ENCODE data around the gene RXRB.
A peak's percentile ranks its signal among the peaks of the same experiment; 100 is the strongest.

Gene RXRB

GRCh38 chr6:33215271-33216116 is 15.0 kb upstream of the RXRB start:
- TF ChIP-seq PPARA (CRISPR knock-in tag; IDR thresholded peaks at IDR 0.05; ENCODE audit: borderline replicate concordance) (no peak), ZC3H10 (CRISPR knock-in tag; IDR thresholded peaks at IDR 0.05) (no peak), BACH2 (CRISPR knock-in tag; IDR thresholded peaks at IDR 0.05; ENCODE audit: borderline replicate concordance) (no peak)
- no peak; the same call in 2 of the 3 replicates for ATAC-seq

GRCh38 chr6:33213989-33214335 is 13.5 kb upstream of the RXRB start:
- no peak for TF ChIP-seq ZFP3 (CRISPR knock-in tag; IDR thresholded peaks at IDR 0.05)
- TF ChIP-seq ZNF8 (CRISPR knock-in tag; IDR thresholded peaks at IDR 0.05) = no peak
- ATAC-seq = peak; percentile 24

GRCh38 chr6:33213166-33213988 is 12.9 kb upstream of the RXRB start:
- peak; percentile 50; the same call in 1 of the 2 replicates for TF ChIP-seq PATZ1 (CRISPR knock-in tag; IDR thresholded peaks at IDR 0.05; ENCODE audit: borderline replicate concordance)
- no peak for TF ChIP-seq SNAI2 (CRISPR knock-in tag; IDR thresholded peaks at IDR 0.05)
- peak; percentile 61; the same call in 1 of the 2 replicates for TF ChIP-seq GLIS3 (CRISPR knock-in tag; IDR thresholded peaks at IDR 0.05)
- peak; percentile 64 for ATAC-seq

- no peak for ATAC-seq
- TF ChIP-seq TSHZ2 (CRISPR knock-in tag; IDR thresholded peaks at IDR 0.05) = no peak
- no peak for TF ChIP-seq ZFP3 (CRISPR knock-in tag; IDR thresholded peaks at IDR 0.05)
- TF ChIP-seq CSRNP3 (CRISPR knock-in tag; IDR thresholded peaks at IDR 0.05) = no peak
- no peak for TF ChIP-seq TCF4 (CRISPR knock-in tag; IDR thresholded peaks at IDR 0.05; ENCODE audit: borderline replicate concordance)
- TF ChIP-seq TOX (CRISPR knock-in tag; IDR thresholded peaks at IDR 0.05; ENCODE audit: borderline replicate concordance) = no peak
- no peak for TF ChIP-seq OSR1 (CRISPR knock-in tag; IDR thresholded peaks at IDR 0.05)
- no peak for TF ChIP-seq ZNF70 (CRISPR knock-in tag; IDR thresholded peaks at IDR 0.05)
- no peak for TF ChIP-seq ARNTL (CRISPR knock-in tag; IDR thresholded peaks at IDR 0.05; ENCODE audit: borderline replicate concordance, low read depth)
Measured at GRCh38 chr6:33212857-33213165, 12.3 kb upstream of the RXRB start.

GRCh38 chr6:33211666-33212422 is 11.4 kb upstream of the RXRB start:
- no peak for ATAC-seq

More at GRCh38 chr6:33211666-33212422, 11.4 kb upstream of the RXRB start:
- TF ChIP-seq ZFP30 (CRISPR knock-in tag; IDR thresholded peaks at IDR 0.05) (no peak), POU6F1 (CRISPR knock-in tag; IDR thresholded peaks at IDR 0.05; ENCODE audit: borderline replicate concordance, low read depth) (no peak), CSRNP3 (CRISPR knock-in tag; IDR thresholded peaks at IDR 0.05) (no peak), ZFP3 (CRISPR knock-in tag; IDR thresholded peaks at IDR 0.05) (no peak), PPARA (CRISPR knock-in tag; IDR thresholded peaks at IDR 0.05; ENCODE audit: borderline replicate concordance) (no peak), ESRRG (CRISPR knock-in tag; IDR thresholded peaks at IDR 0.05) (no peak), ZNF565 (CRISPR knock-in tag; conservative IDR thresholded peaks at IDR 0.05; ENCODE audit: low read depth) (no peak), ZNF8 (CRISPR knock-in tag; IDR thresholded peaks at IDR 0.05) (no peak), PATZ1 (CRISPR knock-in tag; IDR thresholded peaks at IDR 0.05; ENCODE audit: borderline replicate concordance) (no peak)

Measured in SK-N-SH treated with all-trans-retinoic acid at 6 μM for 48 hours (cell line).